ENCODE data around the gene PARD3.
"Not testable (repeated sequence)": the region's sequence is repeated elsewhere in the genome, so short reads cannot be mapped to it uniquely, and the experiment has no call there.

The PARD3 gene

DNA sequence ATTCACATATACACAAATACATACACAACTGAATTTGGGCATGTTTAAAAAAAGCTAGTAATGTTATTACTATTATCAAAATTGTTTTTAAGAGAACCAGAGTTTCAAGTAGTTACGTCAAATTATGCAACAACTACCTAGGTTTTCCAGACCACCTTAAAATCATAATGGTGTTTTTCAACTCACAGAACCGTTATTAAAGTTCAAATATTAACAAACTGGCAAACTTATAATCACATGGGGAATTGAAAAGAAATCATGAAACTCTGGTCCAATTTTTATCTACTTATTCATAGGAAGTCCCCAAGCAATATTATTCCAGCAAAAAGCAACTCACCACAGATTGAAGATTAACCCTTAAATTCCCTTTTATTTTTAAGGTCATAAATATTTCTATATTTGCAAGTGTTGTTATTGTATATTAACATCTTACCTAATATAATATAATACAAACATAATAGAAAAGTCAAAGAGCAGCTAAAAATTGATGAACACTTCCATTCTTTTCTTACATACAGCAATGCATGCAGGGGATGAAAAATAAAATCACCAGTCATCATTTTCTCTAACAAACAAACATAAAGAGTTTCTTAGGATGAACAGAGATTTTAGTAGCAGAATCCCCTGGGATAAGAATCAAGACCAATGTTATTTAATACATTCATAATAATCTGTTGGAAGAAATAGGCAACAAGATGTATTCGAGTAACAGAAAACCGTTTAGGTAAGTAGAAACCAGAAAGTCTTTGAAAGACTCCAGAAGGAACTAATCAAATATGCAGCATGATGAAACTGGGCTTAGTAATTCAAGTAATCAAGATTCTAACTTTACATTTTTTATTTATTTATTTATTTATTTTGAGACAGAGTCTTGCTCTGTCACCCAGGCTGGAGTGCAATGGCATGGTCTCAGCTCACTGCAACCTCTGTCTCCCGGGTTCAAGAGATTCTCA lies 391.1 kb downstream of the PARD3 start:
- DNase-seq (ENCODE audit: low read depth) = no peak

DNA sequence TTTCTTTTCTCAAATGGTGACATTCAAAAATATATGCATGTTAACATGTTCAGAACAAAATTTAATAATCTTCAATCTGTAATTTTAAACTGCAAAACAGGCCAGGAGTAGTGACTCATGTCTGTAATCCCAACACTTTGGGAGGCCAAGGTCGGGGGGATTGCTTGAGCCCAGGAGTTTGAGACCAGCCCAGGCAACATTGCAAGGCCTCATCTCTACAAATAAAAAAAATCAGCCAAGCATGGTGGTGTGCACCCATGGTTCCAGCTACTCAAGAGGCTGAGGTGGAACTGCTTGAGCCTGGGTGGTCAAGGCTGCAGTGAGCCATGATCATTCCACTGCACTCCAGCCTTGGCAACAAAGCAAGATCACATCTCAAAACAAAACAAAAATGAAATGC lies 394.3 kb downstream of the PARD3 start:
- no peak for DNase-seq (ENCODE audit: low read depth)

DNA sequence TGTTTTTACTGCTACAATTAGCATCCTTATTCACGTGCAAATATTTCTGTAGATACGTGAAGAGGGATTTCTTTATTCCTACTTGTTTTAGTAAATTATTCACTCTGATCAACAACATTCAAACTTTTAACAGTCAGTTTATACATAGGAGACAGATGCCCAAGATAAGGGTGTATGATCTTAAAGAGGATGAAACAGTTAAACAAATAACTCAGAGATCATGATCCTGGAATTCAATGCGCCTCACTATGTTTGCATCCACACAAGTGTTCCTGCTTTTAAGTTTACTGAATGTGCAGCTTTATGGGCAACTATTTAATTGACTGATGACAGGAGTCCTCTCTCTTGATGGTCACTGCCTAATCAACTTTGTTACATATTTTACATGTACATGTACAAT lies 394.8 kb downstream of the PARD3 start:
- no peak for DNase-seq (ENCODE audit: low read depth)

DNA sequence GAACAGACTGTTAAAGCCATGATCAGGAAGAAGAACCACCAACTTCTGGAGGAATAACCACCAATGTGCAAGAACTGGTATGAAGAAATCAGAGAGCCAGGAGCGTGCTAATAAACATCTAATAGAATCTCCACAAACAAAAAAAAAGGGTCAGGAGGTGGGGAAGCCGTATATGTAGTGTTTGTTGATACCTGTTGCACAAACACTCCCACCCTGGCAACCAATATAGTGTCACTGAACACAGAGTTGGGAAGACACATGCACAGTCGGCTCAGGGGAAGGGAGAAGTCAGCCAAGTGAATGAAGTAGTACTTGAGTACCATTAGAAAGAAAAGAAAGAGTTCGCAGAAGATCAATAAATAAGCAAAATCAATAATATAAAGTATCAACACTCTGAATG lies 400.1 kb downstream of the PARD3 start:
- no peak for DNase-seq (ENCODE audit: low read depth)

DNA sequence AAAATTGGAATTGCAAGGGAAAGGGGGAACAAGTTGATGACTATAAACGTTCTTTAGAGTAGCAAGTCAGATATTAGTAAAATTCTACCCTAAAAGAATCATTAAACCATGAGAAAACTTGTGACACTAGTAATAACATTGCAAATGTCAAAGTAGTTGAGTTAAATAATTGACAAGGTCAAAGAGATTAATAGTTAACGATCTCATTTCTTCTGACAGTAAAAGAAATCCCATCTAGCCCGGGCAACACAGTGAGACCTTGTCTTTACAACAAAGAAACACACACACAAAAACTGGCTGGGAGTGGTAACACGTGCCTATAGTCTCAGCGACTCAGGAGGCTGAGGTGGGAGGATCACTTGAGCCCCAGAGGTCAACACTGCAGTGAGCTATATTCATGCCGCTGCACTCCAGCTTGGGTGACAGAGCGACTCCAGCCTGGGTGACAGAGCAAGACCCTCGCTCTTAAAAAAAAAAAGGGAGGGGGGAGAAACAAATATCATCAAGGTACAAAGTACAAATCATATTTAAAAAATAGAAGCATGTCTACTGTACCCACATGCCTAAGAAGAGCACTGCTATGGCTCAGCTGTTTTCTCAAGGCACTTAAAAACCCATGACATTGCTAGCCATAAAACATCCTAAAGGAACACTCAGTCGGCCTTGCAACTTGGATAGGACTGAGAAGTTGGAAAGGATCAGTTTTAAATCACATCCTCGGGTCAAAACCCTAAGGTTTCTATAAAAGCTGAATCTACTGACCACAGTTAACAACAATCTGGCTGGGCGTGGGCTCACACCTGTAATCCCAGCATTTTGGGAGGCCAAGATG lies 401.1 kb downstream of the PARD3 start:
- DNase-seq (ENCODE audit: low read depth) = no peak

DNA sequence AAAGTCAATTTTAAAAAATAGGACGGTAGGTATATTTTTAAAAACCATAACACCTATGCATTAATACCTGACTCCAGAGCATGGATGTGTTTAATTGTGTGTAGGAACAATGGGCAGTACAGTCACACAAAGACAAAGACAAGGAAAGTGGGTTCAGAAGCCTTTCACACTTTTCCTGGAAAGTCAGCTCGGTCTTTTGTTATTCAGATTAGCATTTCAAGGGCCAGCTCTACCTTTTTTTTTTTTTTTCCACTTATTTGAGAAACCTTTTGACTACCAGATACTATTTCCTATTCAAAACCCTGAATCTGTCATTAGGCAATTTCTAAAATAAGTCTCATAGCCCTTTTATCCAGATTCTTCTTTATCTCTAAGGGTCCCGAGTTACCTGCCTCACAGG lies 401.9 kb downstream of the PARD3 start:
- DNase-seq (ENCODE audit: low read depth) = no peak

DNA sequence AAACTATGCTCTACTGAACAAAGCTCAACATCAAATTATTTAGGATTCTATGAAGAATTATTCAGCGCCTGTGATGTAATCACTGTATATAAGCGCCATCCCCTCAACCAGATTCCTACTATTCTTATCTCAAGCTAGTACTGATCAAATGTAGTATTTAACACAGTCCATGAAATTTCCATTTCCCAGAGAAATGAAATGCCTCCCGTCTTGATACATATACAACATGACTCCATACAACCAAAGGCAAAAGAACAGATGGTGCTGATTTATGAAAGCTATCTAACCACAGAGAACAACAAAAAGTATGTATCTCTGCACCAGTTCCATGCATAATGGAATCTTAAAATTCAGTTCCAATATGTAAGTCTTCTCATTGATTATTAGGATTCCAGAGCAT lies 406.1 kb downstream of the PARD3 start:
- DNase-seq (ENCODE audit: low read depth) = no peak

DNA sequence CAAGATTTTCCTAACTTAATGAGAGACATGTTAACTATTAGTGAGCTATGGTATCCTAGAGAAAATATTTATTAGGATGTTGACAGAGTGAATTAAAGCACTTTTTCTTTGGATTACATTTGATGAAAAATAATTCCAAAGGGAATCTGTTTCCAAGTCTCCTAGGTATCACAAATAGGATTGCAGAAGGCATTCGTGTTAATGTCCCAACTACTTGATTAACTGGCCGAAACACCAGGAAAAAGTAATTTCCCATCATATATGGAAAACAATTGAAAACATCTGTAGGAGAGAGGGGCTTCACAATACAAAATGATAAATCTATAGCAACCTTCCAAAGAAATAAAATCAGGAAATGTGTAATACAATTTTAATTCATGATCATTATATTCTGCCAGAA lies 406.7 kb downstream of the PARD3 start:
- DNase-seq (ENCODE audit: low read depth) = no peak

DNA sequence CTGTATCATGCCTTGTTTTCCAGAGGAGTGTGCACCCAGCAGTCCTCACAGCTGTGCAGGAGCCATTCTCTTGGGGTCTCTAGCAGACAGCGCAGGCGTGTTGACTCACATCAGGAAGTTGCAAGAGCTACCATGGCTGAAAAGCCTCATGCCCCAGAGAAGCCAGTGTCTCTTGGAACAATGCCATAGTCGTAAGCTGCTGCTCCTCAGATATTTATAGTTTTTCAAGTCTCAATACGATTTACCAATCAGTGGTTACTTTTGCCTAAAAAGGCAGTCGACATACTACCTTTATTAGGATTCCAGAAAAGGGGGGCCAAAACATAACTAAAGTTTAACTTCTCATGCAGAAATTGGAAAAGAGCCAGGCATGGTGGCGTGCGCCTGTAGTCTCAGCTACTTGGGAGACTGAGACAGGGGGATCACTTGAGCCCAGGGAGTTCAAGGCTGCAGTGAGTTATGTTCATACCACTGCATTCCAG lies 407.7 kb downstream of the PARD3 start:
- DNase-seq (ENCODE audit: low read depth) = no peak

DNA sequence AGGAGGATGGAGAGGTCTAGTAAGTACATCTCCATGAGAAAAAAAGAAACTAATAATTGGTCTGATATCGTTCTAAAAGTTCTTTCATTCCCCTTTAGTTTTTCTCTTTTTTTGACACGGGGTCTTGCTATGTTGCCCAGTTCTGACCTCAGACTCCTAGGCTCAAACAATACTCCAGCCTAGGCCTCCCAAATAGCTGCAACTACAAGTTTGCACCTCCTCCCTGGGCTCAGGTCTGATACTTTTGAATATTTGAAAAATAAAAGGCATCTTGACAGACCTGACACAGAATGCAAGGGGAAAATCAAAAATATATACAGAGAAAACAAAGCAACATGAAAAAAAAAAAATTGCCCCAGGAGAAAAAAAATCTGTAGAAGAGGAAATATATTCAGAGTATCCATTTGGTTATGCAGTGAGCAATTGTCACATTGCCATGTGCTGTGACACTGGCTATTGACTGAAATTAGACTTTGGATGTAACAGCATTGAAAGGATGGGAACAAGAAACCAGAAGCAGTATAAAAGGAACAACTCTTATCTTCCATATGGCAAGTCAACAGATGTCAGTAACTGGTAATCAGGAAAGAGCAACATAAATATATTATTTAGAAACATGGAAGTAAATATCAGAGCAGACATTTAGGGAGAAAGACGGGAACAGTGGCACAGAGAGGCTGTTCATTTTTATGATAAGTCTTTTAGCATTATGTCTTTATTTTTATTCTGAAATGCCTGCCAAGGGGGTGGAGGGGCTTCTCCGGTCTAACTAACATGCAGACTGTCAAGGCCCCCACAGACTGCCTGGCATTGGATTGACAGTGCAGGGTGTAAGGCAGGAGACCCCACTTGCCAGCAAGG lies 408.4 kb downstream of the PARD3 start:
- no peak for DNase-seq (ENCODE audit: low read depth)

DNA sequence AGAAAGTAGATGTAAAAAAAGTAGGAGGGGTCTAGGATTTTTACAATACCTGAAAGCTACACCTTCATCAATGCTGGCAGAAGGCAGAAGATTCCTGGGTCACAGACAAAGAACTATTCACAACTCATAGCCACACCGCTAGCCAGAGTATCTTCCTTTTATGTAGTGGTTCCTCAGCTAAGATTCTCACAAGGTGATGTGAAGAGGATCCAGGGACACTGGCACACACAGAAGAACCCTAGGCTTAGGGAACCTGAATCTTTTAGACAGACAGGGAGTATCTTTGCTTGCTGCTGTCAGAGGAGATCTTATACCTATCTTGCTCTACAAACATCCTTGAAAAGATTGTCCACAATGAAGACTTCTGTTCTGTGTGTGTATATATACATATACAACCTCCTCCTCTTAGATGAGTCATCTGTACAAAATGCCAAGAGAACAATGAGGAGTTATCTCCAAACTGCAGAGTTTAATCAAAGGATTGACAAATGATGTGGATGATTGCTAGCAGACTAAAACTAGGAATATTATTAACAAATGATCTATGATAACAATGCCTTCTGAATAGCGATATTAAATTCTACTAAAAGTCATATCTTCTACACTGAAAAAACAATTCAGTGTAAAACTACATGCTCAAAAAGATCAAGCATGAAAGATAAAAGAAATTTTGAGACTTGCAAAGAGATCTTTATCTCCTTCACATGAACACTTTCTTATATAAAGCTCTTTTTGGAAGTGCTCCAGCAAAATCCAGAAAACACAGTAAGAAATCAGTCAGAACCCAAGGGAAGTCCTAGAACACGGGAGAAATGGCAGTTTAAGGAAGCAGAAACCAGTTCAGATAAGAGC lies 409.3 kb downstream of the PARD3 start:
- DNase-seq (ENCODE audit: low read depth) = no peak

DNA sequence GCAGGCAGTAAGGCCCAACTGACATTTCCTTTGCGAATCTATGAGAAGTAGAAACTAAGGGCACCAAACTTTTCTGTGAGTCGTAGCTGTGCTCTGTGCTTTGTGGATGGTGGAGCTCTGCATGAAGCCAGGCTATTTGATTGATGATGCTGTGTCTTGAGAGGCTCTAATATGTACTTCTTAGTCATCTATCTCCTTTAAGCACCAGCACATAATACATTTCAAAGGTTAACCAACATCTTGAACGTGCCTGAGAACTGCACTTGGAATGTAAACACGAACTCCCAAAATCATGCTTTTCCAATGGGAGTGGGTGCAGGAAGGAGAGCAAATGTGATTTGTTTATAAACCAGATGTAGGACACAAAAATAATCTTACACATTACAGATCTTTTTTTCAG lies 411.6 kb downstream of the PARD3 start:
- DNase-seq (ENCODE audit: low read depth) = no peak

DNA sequence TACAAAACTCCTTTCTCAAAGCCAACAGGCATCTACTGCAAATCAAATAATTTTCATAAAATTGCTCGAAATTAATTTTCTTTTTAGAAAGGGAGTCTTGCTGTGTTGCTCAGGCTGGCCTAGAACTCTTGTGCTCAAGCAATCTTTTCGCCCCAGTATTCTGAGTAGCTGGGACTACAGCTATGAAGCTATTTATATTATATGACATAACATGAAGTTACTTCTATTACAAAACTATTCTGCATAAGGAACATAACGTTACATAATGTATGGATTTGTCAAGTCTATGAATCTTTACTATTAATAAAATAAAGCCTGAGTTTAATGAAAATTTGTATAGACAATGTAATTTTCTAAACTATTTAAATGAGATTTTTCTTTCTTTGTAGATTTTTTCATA lies 415.0 kb downstream of the PARD3 start:
- DNase-seq (ENCODE audit: low read depth) = no peak

DNA sequence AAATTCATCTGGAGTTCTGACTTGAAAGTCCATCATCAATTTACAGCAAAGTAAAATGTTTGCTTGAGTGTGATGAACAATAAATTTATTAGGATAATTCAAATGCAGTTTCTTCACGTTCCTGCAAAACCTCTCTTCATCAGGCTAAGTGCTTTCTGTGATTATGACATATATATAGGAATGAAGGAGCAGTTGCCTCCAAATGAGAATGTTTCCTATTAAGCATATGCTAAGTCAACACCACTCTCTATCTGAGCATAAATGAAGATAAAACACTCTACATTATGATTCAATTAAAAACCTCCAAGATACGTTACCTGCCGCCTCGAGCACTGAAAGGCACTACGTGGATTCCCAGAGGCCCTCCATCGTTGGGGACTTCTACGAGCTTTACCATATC lies 416.1 kb downstream of the PARD3 start:
- no peak for DNase-seq (ENCODE audit: low read depth)

DNA sequence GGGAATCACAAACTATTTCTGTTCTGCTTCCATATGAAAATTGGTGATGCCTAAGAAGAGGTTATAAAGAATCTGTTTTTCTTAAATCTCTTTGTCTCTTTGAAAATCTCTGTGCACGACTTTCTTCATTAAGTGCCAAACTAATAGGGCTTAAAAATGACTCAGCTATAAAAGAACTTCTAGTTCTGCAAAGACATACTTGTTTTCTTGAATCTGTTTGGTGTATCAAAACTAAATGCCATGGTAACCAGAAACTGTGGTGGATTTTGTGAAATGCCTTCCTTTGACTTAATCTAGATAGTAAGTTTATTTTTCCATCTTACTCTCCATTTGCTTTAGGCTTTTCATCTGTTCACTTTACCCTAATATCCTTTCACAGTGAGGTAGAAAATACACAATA lies 417.8 kb downstream of the PARD3 start:
- DNase-seq (ENCODE audit: low read depth) = no peak

DNA sequence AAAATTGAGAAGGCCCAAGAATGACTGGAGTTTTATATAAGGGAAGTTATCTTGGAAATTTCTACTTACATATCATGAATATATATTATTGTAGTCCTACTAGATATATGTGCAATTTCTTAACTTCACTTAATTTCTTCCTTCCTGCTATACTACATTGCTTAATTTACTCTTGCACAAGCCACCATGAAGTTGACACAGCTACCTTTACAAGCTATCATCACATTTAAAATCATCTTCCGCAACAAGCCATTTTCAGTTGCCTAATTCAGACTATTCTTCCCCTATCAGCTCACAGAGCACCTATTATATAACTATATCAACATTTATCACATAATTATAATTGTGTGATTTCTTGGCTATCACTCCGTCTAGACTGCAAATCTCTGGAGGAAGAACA lies 418.4 kb downstream of the PARD3 start:
- no peak for DNase-seq (ENCODE audit: low read depth)

DNA sequence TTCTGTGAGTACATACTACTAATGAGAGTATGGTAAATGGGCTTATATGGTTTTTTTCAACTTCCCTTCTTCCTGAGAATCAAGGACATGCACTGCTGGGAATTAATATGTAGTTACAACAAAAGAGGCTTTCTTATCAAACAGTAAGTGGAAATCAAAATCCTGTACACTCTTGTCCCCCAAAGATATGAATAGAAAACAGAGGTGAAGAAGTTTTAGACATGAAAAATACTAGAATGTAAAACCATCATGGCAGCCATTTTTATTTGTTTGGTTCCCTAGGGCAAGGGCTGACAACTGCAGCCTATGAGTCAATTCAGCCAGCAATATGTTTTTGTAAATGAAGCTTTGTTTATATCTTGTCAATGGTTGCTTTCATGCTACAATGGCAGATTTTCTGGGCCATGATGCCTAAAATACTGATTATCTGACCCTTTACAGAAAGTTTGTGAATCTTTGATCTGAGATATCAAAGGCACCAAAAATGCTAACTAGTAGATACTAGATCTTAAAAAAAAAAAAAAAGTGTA lies 422.4 kb downstream of the PARD3 start:
- no peak for DNase-seq (ENCODE audit: low read depth)

DNA sequence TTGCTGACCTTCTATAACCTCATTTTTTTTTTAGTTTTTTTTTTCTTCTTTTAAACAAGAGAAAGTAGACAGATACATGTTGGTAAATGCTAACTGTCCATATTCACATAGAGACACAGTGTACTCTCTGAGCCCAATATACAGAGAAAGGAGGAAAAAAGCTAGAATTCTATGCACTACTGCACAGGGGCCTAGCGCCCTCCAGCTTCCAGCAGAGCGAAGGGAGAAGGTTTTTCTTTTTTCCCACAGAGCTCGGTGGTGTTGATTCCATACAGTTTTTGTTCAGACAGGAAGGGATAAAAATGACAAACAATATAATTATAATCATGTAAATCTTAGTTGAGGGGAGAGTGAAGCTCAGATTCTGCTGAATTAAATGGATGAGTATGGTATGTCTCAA lies 423.9 kb downstream of the PARD3 start:
- DNase-seq (ENCODE audit: low read depth) = not testable (repeated sequence)

DNA sequence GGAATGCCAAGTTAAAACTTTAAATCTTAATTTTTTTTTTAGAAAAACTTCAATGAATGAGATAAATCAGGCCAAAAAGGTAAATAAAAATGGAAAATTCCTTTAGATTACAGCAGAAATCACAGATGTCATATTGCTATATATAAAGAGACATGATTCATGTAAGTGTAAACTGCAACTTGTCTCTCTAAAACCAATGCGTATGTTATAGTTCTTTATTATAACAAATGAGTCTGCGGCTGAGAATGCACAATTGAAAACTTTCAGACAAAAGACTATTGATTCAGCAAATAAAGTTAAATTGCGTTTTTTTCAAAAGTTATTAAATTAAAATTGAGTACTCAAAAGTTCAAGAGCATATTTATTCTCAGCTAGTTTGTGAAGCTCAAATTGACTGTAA lies 425.3 kb downstream of the PARD3 start:
- DNase-seq (ENCODE audit: low read depth) = no peak

DNA sequence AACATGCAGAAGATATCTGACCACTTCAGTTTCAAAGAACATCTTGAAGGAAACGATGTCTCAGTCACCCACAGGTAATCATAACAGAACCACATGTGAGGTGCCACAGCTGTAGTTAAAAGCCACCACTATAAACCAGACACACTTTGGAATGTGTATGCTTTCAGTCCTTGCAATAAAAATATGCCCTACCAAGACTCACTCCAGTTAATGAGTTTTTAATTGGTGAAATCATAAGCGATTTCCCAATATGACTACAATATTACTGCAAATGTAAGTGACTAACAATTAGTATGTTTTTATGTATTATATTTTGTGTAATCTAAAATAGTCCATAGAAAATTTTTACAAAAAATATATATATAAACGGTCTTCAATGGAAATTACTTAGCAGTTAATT lies 428.2 kb downstream of the PARD3 start:
- DNase-seq (ENCODE audit: low read depth) = no peak

DNA sequence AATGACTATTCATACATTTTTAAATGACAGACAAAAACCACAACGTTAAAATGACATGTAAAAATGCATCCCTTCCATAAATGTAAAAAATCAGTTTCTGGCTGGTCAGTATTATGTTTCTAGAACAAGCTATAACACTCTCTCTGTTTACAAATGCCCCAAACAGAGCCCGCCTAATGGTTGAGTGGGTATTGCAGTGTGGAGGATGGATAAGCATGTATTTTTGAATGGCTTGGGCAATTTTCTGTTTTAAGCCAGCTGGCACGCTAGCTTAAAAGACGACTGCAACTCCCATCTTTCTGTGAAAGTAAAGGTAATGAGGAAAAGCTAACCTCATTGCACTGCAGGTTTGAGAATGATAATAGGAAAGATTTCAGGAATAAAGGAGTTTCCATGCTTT lies 430.7 kb downstream of the PARD3 start:
- DNase-seq (ENCODE audit: low read depth) = no peak

Measured in stimulated activated CD8-positive, alpha-beta memory T cell treated with anti-CD3 and anti-CD28 coated beads, Interleukin-15, amount 100 ng/mL, for 24 hours (primary cell).